Loucy (cell line): ENCODE data around the gene PLA2G15.

Experiments used
- CTCF ChIP-seq: fragments of 200-600 bp; sonication (generic); conservative IDR thresholded peaks from 2 replicates; pipeline ENCODE4 v1.5.1; 2014; ENCODE audit warnings: mild to moderate bottlenecking, antibody characterized with exemption, low read length
- EZH2phosphoT487 ChIP-seq: fragments of 200-600 bp; IDR thresholded peaks from 2 replicates; pipeline ENCODE4 v1.6.1; 2018; ENCODE audit warnings: antibody characterized with exemption, mild to moderate bottlenecking, moderate library complexity, borderline replicate concordance

- no peak for TF ChIP-seq CTCF
- no peak for TF ChIP-seq EZH2phosphoT487
These were observed 36.3 kb downstream of the PLA2G15 start for GRCh38 chr16:68281368-68282063.
